ENCODE data around the gene CALY.

Gene CALY

GRCh38 chr10:133309100-133309719, 27.5 kb downstream of the CALY start:
- DNase-seq: peak; percentile 77

- DNase-seq: peak; percentile 51
Measured at GRCh38 chr10:133308421-133309099, 28.1 kb downstream of the CALY start, which contains the start of the genes TUBGCP2 and ZNF511. TUBGCP2 (minus strand) TSS chr10:133308872; CDS start chr10:133302941, 5,931 bp downstream. ZNF511 (plus strand) TSS chr10:133308914; CDS start chr10:133308944, 30 bp downstream.

- DNase-seq: peak; percentile 72
Measured at GRCh38 chr10:133307776-133308420, 28.8 kb downstream of the CALY start.

DNA sequence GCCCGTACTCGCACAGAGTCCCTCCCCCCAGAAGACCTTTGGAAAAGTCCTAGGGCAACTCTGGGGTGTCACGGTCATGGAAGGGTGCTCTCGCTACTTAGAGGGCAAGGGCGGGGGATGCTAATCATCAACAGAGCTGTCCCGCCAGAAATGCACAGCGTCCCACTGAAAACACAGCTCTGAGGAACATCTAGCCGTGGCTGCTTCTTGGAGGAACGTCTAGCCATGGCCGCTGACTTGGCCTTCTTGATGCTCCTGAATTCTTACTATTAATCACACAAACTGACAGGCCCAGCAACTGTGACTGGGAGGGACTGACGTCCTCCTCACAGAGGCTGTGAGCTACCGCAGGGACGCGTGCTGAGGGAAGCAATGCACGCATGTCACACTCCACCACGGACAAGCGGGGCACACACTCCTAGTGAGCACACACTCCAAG, 29.7 kb downstream of the CALY start:
- DNase-seq: no peak

DNA sequence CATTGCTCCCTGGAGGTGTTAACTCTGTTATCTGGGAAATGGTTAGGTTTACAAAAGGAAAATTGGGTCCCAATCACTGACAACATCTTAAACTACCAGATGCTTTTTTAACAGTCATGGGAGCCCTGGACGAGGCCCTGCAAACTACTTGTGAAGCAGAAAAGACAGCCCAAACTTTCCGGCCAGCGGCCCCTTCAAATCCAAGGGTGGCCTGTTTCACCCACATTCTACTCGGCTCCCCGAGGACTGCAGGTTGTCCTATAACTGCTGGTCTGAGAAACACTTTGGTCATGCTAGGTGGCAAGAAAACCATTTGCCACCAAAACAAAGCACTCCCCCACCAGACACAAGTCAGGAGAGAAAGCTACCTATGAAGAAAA, 30.6 kb downstream of the CALY start:
- DNase-seq: no peak

GRCh38 chr10:133303206-133303605, 33.5 kb downstream of the CALY start:
- DNase-seq: no peak

DNA sequence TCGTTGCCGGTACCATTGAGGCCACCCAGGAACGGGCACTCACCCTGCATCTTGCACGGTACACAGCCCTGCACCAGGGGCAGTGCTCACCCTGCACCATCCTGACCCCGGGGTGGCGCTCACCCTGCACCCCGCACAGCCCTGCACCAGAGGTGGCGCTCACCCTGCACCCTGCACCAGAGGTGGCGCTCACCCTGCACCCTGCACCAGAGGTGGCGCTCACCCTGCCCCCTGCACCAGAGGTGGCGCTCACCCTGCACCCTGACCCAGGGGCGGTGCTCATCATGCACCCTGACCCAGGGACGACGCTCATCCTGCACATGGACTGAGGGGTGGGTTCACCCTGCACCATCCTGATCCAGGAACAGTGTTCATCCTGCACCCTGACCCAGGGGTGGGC, 34.5 kb downstream of the CALY start:
- DNase-seq: no peak

DNA sequence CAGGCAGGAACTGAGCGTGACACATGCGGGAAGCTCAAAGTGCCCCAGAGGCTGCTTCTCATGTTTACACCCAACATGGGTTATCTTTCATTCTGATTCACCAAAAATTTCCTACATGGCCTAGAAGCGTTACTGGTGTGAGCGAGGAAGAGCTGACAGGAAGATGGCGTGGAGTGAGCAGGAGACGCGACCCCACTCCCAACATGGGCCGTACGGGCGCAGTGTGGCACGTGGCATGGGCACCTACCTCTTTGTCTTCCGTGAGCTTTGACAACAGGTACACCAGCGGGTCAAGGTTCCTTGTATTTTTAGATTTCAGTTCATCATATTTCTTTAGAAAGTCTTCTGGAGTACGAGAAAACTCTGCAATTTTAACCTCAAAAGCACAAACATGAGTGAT, 37.0 kb downstream of the CALY start:
- no peak for DNase-seq

DNA sequence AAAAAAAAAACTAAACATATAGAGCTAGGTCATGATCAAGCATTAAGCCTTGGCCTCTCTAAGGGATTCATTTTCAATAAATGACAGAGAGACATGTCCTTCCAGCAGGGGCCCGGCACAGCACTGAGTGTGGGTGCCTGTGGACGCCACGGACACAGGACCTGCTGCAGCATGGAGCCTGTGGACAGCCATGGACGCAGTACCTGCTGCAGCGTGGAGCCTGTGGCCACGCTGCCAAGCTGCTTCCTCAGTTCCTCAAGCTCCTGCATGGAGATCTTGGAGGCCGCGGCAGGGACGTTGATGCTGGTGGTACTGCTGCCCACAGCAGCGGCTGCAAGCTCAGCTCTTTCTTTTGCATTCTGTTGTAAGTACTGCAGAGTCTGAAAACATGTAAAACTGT, 37.5 kb downstream of the CALY start:
- DNase-seq: no peak

DNA sequence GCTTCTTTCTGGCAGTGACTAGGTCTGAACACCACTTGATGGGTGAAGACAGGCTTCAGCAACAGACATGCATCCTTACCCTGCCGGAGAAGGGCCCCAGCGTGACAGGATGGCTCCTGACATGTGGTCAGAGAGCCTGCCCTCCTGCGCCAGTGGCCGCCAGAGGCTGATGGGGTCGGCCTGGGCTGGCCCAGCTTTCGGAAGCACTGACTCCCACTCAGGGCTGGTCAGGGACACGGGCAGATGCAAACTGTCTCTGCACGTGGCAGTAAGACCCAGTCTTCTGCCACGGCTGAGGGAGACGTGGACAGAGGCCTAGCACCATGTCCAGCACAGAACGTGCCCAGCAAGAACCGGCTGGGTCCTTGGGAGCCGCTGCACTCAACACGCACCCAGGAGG, 38.2 kb downstream of the CALY start:
- no peak for DNase-seq

DNA sequence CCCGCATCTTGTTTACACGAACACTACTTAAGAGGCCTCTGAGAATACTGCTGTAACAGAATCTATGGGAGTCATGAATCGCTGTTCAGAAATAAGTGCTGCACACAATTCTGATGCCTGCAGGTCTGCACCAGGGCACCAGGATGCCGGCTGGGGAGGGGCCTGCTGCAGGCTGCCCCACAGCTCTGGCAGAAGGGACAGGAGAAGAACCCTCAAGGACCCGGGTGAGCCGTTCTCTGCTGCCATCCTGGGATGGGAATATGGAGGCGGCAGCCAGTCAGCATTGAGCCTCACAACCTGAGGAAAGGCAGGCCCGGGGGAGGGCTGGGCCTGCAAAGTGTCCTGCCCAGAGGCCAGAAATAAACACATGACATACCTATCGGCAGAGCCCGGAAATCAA, 39.2 kb downstream of the CALY start:
- DNase-seq: no peak

- DNase-seq: no peak
Measured at GRCh38 chr10:133295426-133296320, 41.0 kb downstream of the CALY start.

DNA sequence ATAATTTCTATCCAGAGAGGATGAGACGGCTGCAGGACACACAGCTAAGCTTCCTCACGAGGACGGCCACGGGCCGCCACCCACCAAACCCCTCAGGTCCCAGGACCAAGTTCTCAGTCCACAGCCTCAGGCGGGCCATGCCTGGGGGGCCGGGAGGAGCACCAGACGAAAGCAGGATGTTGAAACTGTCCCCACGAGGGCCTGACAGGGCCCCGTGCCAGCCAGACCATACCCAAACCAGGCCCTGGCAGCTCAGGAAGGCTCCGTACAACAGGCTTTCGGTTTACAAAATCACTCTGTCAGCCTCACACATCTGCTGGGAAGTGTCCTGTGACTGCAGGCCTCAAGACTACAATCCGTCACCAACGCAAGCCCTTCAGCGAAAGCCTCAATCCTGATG, 42.5 kb downstream of the CALY start:
- no peak for DNase-seq

GRCh38 chr10:133293810-133294119, 42.9 kb downstream of the CALY start:
- DNase-seq: no peak

DNA sequence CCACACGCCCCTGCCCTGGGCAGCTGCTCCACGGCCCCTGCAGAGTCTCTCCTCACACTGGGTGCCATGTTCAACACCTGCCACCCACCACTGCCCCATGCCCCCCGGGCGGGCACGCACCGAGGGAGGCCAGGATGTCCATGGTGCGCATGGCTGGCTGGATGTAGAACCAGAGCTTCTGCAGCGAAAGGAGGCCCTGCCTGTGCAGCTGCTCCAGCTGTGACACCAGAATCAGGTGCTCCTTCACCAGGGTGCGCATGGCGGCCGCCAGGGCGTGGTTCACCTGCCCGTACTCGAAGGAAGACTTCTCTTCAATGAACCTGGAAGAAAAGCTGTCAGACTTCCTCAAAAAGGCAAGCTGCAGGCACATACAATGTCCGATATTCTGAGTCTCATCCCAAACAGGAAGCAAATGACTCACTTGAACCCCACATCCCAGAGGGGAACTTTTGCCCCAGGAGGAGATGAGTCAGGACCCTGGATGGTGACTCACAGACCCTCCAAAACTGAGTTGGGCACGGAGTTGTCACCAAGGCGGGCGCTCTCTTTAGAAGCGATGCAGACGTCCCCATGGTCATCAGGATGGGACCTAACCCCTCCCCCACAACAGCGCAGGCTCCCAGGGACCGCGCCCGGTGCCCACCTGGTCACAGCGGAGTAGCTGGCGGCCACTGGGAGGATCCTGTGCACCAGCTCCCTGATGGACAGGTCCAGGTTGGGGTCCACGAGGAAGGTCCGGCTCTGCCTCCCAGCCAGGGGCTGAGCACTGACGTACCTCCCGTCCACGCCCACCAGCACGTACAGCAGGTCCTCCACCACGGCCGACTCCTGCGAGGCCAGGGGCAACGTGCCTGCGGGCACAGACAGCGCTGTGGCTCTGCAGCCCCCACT, 43.5 kb downstream of the CALY start:
- DNase-seq: no peak

GRCh38 chr10:133289761-133290160, 46.9 kb downstream of the CALY start:
- no peak for DNase-seq

- DNase-seq: no peak
Measured at GRCh38 chr10:133287832-133288500, 48.7 kb downstream of the CALY start.

GRCh38 chr10:133286366-133286765, 50.3 kb downstream of the CALY start:
- DNase-seq: no peak

- no peak for DNase-seq
Measured at GRCh38 chr10:133285217-133285616, 51.5 kb downstream of the CALY start.

DNA sequence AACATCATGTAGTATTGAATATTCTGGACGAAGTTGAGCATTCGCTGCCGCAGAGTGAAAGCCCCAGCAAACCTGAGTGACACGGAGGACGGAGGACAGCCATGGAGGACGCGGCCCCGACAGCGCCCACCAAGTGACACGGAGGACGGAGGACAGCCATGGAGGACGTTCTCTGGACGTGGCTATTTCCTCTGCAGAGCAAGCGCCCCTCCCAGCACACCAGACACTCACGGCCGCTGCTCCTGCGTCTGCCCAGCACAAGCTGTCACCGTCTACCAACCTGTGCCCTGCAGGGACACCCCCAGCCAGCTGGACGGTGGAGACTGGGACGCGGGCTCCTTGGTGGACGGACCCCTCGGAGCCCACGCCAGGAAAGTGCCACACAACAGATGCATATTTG, 52.8 kb downstream of the CALY start:
- no peak for DNase-seq

- no peak for DNase-seq
Measured at GRCh38 chr10:133282846-133283390, 53.8 kb downstream of the CALY start.
